HepG2 (cell line): Measurements from ENCODE around the gene MFN2. TPM values are rescaled to one million over a fixed set of nuclear protein-coding genes. Genes with fewer than 3 reads are reported as not detected.

ENCODE experiments used
- FOXM1 ChIP-seq: sonication (generic); formaldehyde crosslinking; IDR thresholded peaks from 2 replicates; pipeline ENCODE4 v1.5.0; 2020; ENCODE audit warnings: missing genetic modification reagents
- GABPB1 ChIP-seq: IDR thresholded peaks from 2 replicates; pipeline ENCODE4 v1.6.1; 2016; ENCODE audit warnings: mild to moderate bottlenecking, missing genetic modification reagents, moderate library complexity, missing compliant biosample characterization
- GFI1 ChIP-seq: sonication (generic); formaldehyde crosslinking; IDR thresholded peaks from 2 replicates; pipeline ENCODE4 v1.5.0; 2020; ENCODE audit warnings: missing genetic modification reagents, mild to moderate bottlenecking, borderline replicate concordance
- HDAC6 ChIP-seq: fragments of 200-600 bp; sonication (generic); IDR thresholded peaks from 2 replicates; pipeline ENCODE4 v1.7.0; 2017; ENCODE audit warnings: mild to moderate bottlenecking, antibody characterized with exemption, low read length, low read depth
- KMT2A ChIP-seq: sonication (generic); formaldehyde crosslinking; IDR thresholded peaks from 2 replicates; pipeline ENCODE4 v1.4.0; 2020; ENCODE audit warnings: missing genetic modification reagents
- MLXIP ChIP-seq: sonication (generic); formaldehyde crosslinking; IDR thresholded peaks from 2 replicates; pipeline ENCODE4 v1.9.0; 2021; ENCODE audit warnings: missing genetic modification reagents, borderline replicate concordance
- ONECUT2 ChIP-seq: sonication (generic); formaldehyde crosslinking; IDR thresholded peaks from 2 replicates; pipeline ENCODE4 v1.4.0; 2020; ENCODE audit warnings: missing genetic modification reagents
- PHF21A ChIP-seq: sonication (generic); formaldehyde crosslinking; IDR thresholded peaks from 2 replicates; pipeline ENCODE4 v1.5.0; 2020; ENCODE audit warnings: mild to moderate bottlenecking, missing genetic modification reagents
- POLR2AphosphoS5 ChIP-seq: IDR thresholded peaks from 2 replicates; pipeline ENCODE4 v1.6.1; 2012; ENCODE audit warnings: low read depth, low read length
- SETDB1 ChIP-seq: sonication (generic); formaldehyde crosslinking; IDR thresholded peaks from 2 replicates; pipeline ENCODE4 v1.5.1; 2020; ENCODE audit warnings: missing genetic modification reagents, mild to moderate bottlenecking, borderline replicate concordance
- SMARCC2 ChIP-seq: fragments of 450-650 bp; IDR thresholded peaks from 2 replicates; pipeline ENCODE4 v1.6.1; 2017; ENCODE audit warnings: antibody characterized with exemption, mild to moderate bottlenecking
- ZMAT3 ChIP-seq: sonication (generic); formaldehyde crosslinking; conservative IDR thresholded peaks from 2 replicates; pipeline ENCODE4 v1.7.0; 2021; ENCODE audit warnings: missing genetic modification reagents
- ZNF142 ChIP-seq: sonication (generic); formaldehyde crosslinking; IDR thresholded peaks from 2 replicates; pipeline ENCODE4 v1.4.0; 2020; ENCODE audit warnings: missing genetic modification reagents
- ZNF260 ChIP-seq: sonication (generic); formaldehyde crosslinking; IDR thresholded peaks from 2 replicates; pipeline ENCODE4 v1.4.0; 2020; ENCODE audit warnings: missing genetic modification reagents, low read depth, mild to moderate bottlenecking, borderline replicate concordance
- ZNF280D ChIP-seq: sonication (generic); formaldehyde crosslinking; IDR thresholded peaks from 2 replicates; pipeline ENCODE4 v1.5.1; 2020; ENCODE audit warnings: mild to moderate bottlenecking, missing genetic modification reagents
- ZSCAN31 ChIP-seq: sonication (generic); formaldehyde crosslinking; IDR thresholded peaks from 2 replicates; pipeline ENCODE4 v1.5.0; 2020; ENCODE audit warnings: low read depth, mild to moderate bottlenecking, missing genetic modification reagents
- ZZZ3 ChIP-seq: sonication (generic); formaldehyde crosslinking; IDR thresholded peaks from 2 replicates; pipeline ENCODE4 v1.4.0; 2020; ENCODE audit warnings: missing genetic modification reagents, mild to moderate bottlenecking, borderline replicate concordance
- polyA plus RNA-seq, 8 experiments: library from polyadenylated mRNA; depleted of rRNA in 3 of 8; stranded (reverse) in 7 of 8; unstranded in 1 of 8; fragments of >200 nt; fragmentation: Illumina TruSeq in 4 of 8; extraction: Trizol in 4 of 8; gene quantifications; 2 replicates each; pipeline versions ENCODE4 v1.2.1 to v1.2.3, GENCODE V29; 2011 to 2016; ENCODE audit warnings: low read depth in 4 of 8, missing spikeins in 1 of 8, mixed read lengths in 1 of 8; ENCODE audit not compliant: insufficient read depth in 1 of 8
- total RNA-seq, 5 experiments: library from RNA; depleted of rRNA; stranded (reverse); fragments of >200 nt; fragmentation: Illumina TruSeq; extraction: Trizol; gene quantifications; 2 replicates each; pipeline ENCODE4 v1.2.3, GENCODE V29; 2016; ENCODE audit warnings: low read depth in 1 of 5

The MFN2 gene
- total and polyA plus RNA-seq, 2 of the 13 experiments (the other 11 are each of a cell fraction or from before 2014, with no cell fraction given), result 38.7 to 60.9 TPM

- no peak; the same call in 1 of the 2 replicates for TF ChIP-seq ZNF280D (CRISPR knock-in tag)
- 0 out of 2 replicates have a peak, but pooled peaks have one; percentile 47 for TF ChIP-seq ZSCAN31 (CRISPR knock-in tag)
- TF ChIP-seq GFI1 (CRISPR knock-in tag), result peak; percentile 81; the same call in 1 of the 2 replicates
- no peak for TF ChIP-seq FOXM1 (CRISPR knock-in tag)
- 0 out of 2 replicates have a peak, but pooled peaks have one; percentile 39 for TF ChIP-seq ONECUT2 (CRISPR knock-in tag)
- peak; percentile 7; the same call in 1 of the 2 replicates for TF ChIP-seq ZNF142 (CRISPR knock-in tag)
- TF ChIP-seq KMT2A (CRISPR knock-in tag), result peak; percentile 68; the same call in 1 of the 2 replicates
- no peak for TF ChIP-seq SETDB1 (CRISPR knock-in tag)
- TF ChIP-seq ZMAT3 (CRISPR knock-in tag), result peak; percentile 86; the same call in 1 of the 2 replicates
- peak; percentile 84 for TF ChIP-seq PHF21A (CRISPR knock-in tag)
- no peak for TF ChIP-seq ZNF260
- TF ChIP-seq SMARCC2, result no peak
- TF ChIP-seq POLR2AphosphoS5, result peak; percentile 68
- peak; percentile 93 for TF ChIP-seq GABPB1 (CRISPR knock-in tag)
- TF ChIP-seq MLXIP, result no peak
- no peak for TF ChIP-seq ZZZ3 (CRISPR knock-in tag)
- no peak for TF ChIP-seq HDAC6
These were observed at the start of gene MFN2 (continued) for GRCh38 chr1:11979851-11980675.
